ENCODE results near the gene ADGRF1.
"Not testable (repeated sequence)": the region's sequence is repeated elsewhere in the genome, so short reads cannot be mapped to it uniquely, and the experiment has no call there.

Gene ADGRF1

GRCh38 chr6:47061309-47062300 is 19.5 kb upstream of the ADGRF1 start:
- no peak for DNase-seq

DNA sequence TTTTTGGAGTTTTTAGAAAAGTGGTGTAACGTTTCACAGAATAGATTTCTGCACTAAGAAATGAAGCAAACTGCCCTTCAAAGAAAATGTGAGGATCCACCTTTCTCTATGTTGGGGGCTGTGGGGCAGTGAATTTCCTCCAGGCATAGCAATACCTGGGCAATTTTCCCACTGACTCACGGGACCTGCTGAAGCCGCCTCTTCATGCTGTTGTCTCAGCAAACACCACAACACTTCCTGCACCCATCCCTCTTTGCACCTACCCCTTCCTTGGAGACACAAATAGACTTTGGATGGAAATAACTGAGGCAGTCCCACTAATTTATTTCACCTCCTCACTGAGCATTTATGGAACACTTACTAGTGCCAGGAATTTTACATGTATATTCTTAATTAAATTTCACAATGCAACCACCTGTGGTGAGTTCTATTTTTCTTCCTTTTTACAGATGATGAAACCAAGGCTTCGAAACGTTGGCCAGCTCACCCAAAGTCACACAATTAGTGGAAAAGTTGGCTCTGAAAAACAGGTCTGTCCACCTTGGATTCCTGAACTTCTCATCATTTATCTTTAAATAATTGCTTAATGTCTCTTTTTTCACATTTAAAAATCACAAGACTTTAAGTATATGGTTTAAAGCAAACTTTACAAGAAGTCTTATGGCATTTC is 17.2 kb upstream of the ADGRF1 start:
- DNase-seq = no peak

GRCh38 chr6:47057830-47058540 is 15.9 kb upstream of the ADGRF1 start:
- no peak for DNase-seq

DNA sequence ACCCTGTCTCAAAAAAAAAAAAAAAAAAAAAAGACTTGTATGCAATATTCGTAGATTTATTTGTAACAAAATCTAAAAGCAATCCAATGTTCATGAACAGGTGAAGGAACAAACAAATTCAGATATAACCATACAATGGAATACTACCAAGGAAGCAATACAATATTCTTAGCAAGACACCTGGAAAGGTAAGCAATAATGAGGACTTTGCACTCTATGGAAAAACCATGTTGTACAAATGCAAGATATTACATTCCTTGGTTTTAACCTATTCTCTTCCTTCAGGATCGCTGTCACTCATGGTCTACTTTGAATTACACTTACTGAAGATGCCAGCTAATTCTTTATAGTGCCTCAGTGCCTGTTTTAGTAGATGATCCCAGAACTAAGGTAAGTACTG is 14.7 kb upstream of the ADGRF1 start:
- DNase-seq = no peak

DNA sequence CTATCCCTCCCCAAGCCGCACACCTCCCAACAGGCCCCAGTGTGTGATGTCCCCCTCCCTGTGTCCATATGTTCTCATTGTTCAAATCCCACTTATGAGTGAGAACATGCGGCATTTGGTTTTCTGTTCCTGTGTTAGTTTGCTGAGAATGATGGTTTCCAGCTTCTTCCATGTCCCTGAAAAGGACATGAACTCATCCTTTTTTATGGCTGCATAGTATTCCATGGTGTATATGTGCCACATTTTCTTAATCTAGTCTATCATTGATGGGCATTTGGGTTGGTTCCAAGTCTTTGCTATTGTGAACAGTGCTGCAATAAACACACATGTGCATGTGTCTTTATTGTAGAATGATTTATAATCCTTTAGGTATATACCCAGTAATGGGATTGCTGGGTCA is 12.2 kb upstream of the ADGRF1 start:
- DNase-seq = not testable (repeated sequence)

GRCh38 chr6:47048638-47049037 is 6.5 kb upstream of the ADGRF1 start:
- no peak for DNase-seq

GRCh38 chr6:47047479-47048407 is 5.6 kb upstream of the ADGRF1 start:
- DNase-seq = peak; percentile 8

DNA sequence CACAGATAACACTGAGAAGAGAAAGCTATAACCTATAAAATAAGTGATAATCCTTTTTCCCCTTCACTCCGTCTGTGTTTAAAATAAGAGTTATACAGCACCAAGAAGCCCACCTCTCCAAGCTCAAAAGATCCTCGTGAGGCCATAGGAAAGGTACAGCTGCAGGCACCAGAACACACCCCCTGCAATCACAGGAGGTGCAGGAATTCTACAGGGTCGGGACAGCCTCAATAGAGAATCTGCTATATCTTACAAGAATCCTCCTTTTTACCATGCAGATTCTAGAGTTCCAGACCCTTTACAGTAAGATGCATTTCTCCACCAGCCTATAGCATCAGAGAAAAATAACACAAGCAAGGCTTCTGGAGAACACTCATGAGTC is 5.0 kb upstream of the ADGRF1 start:
- no peak for DNase-seq

- DNase-seq = no peak
Measured at GRCh38 chr6:47044397-47044796, 2.3 kb upstream of the ADGRF1 start.

- DNase-seq = no peak
Measured at GRCh38 chr6:47043286-47043685, 1.2 kb upstream of the ADGRF1 start.

- DNase-seq = no peak
Measured at GRCh38 chr6:47041741-47042140, 391 bp downstream of the ADGRF1 start.

DNA sequence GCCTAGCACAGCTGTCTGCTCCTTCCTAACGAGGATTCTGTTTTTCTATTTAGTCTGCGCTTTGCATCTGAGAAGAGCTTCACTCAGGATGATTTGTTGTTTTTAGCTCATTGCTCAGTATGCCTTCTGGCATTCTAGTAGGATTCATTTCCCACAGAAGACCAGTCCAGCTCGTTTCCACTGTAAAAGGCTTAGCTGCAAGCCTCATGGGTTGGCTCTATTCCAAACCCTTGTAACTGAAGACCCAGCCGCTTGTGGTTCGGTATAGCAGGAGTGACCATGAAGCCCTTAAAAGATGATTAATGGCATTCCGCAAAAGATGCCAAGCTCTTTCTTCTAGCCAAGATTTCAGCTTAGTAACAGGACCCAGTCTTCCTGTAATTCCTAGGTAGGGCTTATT is 7.2 kb downstream of the ADGRF1 start:
- no peak for DNase-seq

GRCh38 chr6:47034421-47034820 is 7.7 kb downstream of the ADGRF1 start:
- DNase-seq = no peak

DNA sequence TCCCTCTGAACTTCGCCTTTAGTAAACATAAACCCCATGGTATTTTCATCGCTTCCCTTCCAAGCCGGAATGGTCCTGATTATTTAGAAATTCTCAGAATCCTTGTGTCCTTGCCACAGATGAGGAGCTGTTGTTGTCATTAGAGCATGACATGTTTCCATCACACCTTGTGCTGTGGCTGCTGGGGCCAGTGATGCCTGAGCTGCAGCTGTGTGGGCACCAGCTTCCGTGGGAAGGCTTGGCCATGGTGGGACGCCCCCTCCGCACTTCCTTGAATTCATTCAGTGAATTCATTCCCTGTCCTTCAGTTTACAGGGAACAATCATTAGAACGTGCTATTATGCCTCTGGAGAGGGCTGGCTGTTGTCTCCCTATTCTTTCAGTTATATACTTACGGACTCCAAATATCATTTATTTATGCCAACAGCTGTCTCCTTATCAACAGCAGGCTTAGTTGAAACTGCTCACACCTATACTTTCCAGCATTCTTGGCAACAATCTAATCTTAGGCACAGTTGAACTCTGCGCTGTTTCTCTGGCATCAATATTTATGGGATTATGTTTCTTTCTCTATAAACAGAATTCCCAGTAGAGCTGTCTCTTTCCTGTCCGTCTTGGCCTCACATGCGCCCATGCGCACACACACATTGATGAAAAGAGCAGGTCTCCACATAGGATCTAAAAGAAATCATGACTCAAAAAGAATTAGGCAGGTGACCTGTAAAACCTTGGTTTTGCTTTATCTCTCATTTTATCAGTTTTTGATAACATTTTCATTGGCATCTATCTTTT is 9.0 kb downstream of the ADGRF1 start:
- DNase-seq = no peak

DNA sequence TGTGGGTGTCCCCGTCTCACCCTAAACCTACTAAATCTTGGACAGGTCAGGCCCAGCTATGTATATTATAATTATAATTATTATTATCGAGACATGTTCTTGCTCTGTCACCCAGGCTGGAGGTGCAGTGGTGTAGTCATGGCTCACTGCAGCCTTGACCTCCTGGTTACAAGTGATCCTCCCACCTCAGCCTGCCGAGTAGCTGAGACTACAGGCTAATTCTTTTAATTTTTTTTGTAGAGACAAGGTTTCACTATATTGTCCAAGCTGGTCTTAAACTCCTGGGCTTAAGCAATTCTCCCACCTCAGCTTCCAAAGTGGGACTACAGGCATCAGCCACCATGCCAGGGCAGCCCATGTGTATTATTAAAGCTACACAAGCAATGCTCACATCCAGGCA is 10.5 kb downstream of the ADGRF1 start:
- no peak for DNase-seq

DNA sequence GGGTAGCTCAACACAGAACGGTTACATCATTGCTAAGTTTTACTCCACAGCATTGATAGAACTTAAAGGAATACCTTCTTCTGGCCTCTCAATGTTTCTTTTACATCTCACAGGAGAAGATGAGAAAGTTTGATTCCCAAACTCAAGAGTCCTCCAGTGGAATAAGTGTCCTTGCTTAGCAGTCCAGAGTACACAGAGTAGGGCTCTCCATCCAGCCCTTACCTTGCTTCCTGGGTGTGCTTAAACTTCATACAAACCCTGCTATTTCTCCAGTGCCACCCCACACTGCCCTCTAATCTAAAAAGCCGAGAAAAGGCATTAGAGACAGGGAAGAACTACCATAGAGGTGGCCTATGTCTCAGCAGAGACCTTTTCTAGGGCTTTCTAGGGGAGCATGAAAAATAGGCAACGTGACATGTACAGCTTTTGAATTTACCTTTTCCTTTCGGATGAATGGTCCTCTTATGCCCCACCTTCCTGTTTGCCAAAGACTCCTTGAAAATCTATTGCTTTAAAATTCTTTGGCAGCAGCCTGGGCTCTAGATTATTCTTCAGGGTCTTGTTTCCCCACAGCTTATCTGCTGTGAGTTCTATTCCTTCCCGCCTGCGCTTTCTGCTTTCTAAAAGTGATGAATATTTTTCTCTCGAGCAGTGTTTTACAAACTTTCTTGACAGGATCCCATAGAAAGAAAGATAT is 12.1 kb downstream of the ADGRF1 start:
- no peak for DNase-seq

- no peak for DNase-seq
Measured at GRCh38 chr6:47028835-47029360, 13.2 kb downstream of the ADGRF1 start.

- DNase-seq = no peak
Measured at GRCh38 chr6:47027315-47027714, 14.8 kb downstream of the ADGRF1 start.

DNA sequence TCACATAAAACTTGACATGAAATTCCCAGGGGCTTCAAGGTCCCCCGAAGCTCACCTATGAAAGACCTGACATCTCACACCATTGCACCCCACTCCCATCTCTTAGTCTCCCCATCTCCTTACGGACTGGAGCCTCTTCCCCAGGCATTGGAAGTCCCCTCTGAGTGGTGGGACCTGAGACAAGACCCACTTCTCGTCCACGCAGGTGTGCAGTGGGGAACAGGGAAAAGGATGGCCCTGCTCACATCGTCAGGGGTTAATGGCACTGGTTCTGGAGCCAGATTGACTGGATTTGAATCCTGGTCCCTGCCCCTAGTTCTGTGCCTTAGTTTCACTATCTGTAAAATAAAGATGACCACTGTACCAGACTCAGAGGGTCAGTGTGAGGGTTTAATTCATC is 15.5 kb downstream of the ADGRF1 start:
- DNase-seq = no peak

DNA sequence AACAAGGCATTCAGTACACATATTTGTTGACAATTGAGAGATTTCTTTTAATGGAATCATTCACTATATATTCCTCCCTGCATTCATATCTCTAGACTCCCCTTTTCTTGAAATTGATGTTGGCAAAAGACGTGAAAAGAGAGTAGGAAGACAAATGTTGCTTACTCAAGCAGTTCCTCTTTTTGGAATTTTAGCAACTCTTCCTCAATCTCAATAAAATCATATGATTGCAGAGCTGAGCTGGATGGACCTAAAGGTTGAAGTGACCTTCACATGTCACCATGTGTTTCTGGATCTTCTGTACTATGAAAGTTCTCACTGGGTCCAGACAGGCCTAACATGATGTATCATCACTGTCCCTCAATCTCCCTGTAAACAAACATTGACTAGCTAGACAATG is 18.6 kb downstream of the ADGRF1 start:
- no peak for DNase-seq

DNA sequence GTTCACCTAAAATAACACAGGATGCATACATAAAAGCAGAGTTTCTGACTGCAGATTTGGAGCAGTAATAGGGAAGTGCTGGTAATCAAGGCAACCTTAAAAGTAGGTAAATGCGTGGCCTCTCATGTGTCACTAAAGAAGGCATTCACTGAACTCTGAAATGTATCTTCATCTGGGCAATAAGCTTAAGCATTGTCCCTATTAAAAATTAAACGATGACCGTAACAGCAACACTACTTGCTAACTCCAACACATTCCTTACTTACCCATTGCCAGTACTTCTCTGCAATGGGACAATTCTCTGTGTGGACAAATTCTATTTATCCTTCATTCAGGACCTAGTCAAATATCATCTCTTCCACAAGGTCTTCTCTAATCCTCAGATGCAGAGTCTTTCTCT is 19.9 kb downstream of the ADGRF1 start:
- no peak for DNase-seq
